SW480 (cell line): ENCODE data around the gene TUBGCP2.
A peak's percentile ranks its signal among the peaks of the same experiment; 100 is the strongest.

Experiments used
- DNase-seq: peaks from one replicate; pipeline ENCODE4 v3.0.0-alpha.2; 2016; ENCODE audit warnings: low spot score

The TUBGCP2 gene

DNA sequence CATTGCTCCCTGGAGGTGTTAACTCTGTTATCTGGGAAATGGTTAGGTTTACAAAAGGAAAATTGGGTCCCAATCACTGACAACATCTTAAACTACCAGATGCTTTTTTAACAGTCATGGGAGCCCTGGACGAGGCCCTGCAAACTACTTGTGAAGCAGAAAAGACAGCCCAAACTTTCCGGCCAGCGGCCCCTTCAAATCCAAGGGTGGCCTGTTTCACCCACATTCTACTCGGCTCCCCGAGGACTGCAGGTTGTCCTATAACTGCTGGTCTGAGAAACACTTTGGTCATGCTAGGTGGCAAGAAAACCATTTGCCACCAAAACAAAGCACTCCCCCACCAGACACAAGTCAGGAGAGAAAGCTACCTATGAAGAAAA is 2.6 kb downstream of the TUBGCP2 start:
- DNase-seq: no peak

DNA sequence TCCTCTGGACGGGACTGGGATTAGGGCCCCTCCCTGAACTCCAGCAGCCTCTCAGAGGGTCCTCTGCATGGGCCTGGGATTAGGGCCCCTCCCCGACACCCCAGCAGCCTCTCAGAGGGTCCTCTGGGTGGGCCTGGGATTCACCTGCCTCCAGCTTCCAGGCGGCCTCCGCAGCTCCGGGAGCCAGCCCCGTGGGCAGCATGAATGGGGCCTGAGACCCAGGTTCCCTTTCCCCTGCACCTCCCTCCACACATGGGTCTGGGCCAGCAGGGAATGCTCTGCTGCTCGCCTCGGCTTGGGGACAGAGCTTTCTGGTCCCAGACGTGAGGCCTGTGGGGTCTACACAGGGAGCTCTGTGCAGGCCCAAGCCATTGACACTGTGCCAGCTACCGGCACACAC is 5.5 kb downstream of the TUBGCP2 start:
- DNase-seq: no peak

DNA sequence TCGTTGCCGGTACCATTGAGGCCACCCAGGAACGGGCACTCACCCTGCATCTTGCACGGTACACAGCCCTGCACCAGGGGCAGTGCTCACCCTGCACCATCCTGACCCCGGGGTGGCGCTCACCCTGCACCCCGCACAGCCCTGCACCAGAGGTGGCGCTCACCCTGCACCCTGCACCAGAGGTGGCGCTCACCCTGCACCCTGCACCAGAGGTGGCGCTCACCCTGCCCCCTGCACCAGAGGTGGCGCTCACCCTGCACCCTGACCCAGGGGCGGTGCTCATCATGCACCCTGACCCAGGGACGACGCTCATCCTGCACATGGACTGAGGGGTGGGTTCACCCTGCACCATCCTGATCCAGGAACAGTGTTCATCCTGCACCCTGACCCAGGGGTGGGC is 6.4 kb downstream of the TUBGCP2 start:
- no peak for DNase-seq

- no peak for DNase-seq
Measured at GRCh38 chr10:133299738-133300137, 8.9 kb downstream of the TUBGCP2 start.

GRCh38 chr10:133299224-133299623 is 9.4 kb downstream of the TUBGCP2 start:
- no peak for DNase-seq

GRCh38 chr10:133298466-133298865 is 10.2 kb downstream of the TUBGCP2 start:
- DNase-seq: no peak

GRCh38 chr10:133297504-133297903 is 11.2 kb downstream of the TUBGCP2 start:
- DNase-seq: no peak

- DNase-seq: no peak
Measured at GRCh38 chr10:133295426-133296320, 13.0 kb downstream of the TUBGCP2 start.

GRCh38 chr10:133294189-133294588 is 14.5 kb downstream of the TUBGCP2 start:
- no peak for DNase-seq

- DNase-seq: no peak
Measured at GRCh38 chr10:133293810-133294119, 14.9 kb downstream of the TUBGCP2 start.

DNA sequence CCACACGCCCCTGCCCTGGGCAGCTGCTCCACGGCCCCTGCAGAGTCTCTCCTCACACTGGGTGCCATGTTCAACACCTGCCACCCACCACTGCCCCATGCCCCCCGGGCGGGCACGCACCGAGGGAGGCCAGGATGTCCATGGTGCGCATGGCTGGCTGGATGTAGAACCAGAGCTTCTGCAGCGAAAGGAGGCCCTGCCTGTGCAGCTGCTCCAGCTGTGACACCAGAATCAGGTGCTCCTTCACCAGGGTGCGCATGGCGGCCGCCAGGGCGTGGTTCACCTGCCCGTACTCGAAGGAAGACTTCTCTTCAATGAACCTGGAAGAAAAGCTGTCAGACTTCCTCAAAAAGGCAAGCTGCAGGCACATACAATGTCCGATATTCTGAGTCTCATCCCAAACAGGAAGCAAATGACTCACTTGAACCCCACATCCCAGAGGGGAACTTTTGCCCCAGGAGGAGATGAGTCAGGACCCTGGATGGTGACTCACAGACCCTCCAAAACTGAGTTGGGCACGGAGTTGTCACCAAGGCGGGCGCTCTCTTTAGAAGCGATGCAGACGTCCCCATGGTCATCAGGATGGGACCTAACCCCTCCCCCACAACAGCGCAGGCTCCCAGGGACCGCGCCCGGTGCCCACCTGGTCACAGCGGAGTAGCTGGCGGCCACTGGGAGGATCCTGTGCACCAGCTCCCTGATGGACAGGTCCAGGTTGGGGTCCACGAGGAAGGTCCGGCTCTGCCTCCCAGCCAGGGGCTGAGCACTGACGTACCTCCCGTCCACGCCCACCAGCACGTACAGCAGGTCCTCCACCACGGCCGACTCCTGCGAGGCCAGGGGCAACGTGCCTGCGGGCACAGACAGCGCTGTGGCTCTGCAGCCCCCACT is 15.5 kb downstream of the TUBGCP2 start:
- peak; percentile 14 for DNase-seq

DNA sequence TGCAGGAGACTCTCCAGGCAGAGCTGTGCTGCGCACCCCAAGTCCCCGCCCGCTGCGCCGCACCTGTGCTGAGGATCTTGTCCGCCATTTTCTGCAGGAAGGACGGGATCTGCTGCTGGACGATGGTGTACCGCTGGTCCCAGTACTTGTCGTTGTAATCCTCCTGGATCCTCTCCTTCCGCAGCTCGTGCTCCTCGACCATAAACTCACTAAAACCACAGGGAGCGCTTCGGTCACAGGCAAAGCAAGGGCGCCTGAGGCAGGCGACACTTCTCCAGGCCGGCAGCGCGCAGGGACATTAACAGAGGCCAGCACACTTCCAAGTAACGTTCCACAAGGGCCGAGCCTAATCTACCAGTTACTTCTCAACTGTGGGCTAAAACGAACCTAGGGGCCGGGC is 18.9 kb downstream of the TUBGCP2 start:
- DNase-seq: no peak

GRCh38 chr10:133287832-133288500 is 20.7 kb downstream of the TUBGCP2 start:
- DNase-seq: no peak

DNA sequence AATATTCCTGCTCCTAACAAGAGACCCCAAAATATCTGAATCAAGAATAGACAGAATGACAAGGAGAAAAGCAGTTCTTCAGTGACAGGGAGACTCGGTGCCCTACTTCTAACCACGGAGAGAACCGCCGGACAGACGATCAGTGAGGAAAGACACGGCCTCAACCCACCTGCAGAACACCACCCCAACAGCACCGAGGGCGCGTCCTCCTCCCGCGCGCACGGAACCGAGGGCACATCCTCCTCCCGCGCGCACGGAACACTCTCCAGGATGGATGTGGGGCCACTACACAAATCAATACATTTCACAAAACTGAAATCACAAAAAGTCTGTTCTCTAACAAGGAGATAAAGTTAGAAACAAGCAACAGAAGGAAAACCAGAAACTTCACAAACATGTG is 22.3 kb downstream of the TUBGCP2 start:
- DNase-seq: no peak

DNA sequence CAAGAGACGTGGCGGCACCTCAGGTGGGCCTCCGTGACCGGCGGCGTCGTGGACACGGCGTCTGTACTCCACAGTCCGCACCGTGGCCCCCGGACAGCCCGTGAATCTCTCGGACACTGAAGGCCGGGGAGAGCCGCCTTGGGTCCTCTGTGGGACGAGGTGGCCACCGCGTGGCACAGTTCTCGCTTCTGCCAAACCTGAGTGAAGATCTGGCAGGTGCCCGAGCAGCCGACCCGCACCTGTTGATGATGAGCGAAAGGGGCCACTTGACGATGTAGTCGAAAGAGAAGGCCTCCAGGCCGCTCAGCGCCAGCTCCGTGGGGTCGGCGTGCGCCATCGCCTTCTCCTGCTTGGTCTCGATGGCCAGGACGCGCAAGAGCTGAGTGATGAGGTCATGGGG is 23.5 kb downstream of the TUBGCP2 start:
- DNase-seq: no peak

DNA sequence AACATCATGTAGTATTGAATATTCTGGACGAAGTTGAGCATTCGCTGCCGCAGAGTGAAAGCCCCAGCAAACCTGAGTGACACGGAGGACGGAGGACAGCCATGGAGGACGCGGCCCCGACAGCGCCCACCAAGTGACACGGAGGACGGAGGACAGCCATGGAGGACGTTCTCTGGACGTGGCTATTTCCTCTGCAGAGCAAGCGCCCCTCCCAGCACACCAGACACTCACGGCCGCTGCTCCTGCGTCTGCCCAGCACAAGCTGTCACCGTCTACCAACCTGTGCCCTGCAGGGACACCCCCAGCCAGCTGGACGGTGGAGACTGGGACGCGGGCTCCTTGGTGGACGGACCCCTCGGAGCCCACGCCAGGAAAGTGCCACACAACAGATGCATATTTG is 24.7 kb downstream of the TUBGCP2 start:
- DNase-seq: no peak

- DNase-seq: no peak
Measured at GRCh38 chr10:133282846-133283390, 25.8 kb downstream of the TUBGCP2 start.

GRCh38 chr10:133281628-133282372 is 26.9 kb downstream of the TUBGCP2 start:
- no peak for DNase-seq

GRCh38 chr10:133281084-133281483 is 27.6 kb downstream of the TUBGCP2 start:
- DNase-seq: no peak

DNA sequence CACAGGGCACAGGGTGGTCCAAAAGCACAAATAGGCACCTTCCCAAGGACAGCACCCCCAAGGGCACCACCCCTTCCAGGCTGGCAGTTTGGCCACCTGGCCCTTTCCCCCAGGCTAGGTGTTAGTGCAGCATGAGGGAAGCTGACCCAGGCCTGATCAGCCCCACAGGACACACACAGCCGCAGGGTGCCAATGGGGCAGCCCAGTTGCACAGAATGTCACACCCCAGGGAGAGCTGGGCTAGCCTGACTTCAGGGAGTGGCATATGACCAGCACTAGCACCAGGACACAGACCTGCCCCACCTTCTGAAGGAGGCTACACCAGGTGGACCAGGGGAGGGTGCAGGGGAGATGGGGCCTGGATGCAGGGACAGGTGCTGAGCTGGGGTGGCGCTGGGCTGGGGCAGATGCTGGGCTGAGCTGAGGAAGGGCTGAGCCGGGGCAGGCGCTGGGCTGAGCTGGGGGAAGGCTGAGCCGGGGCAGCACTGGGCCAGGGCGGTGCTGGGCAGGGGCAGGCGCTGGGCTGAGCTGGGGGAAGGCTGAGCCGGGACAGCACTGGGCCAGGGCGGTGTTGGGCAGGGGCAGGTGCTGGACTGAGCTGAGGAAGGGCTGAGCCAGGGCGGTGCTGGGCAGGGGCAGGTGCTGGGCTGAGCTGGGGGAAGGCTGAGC is 28.1 kb downstream of the TUBGCP2 start:
- no peak for DNase-seq
